PFSK-1 (cell line): ENCODE measurements around the gene MCOLN2.

ENCODE experiments used
- FOXP2 ChIP-seq: optimal IDR thresholded peaks from 2 replicates; pipeline ENCODE3; 2011; ENCODE audit warnings: borderline replicate concordance, control low read depth, inconsistent platforms; ENCODE audit not compliant: insufficient read depth; ENCODE audit errors: extremely low read length, extremely low read depth
- POLR2AphosphoS5 ChIP-seq: IDR thresholded peaks from 2 replicates; pipeline ENCODE4 v1.6.1; 2012; ENCODE audit warnings: low read depth, mild to moderate bottlenecking, control low read depth, low read length, moderate library complexity
- SIN3A ChIP-seq: IDR thresholded peaks from 2 replicates; pipeline ENCODE4 v1.6.1; 2012; ENCODE audit warnings: mild to moderate bottlenecking, low read length, moderate library complexity, borderline replicate concordance; ENCODE audit not compliant: insufficient read depth
- TAF1 ChIP-seq: IDR thresholded peaks from 2 replicates; pipeline ENCODE4 v1.6.1; 2012; ENCODE audit warnings: low read length, control low read depth, borderline replicate concordance; ENCODE audit not compliant: insufficient read depth
- TF ChIP-seq, protein P1 (sequence below), 2 experiments: IDR thresholded peaks; 2 replicates each; pipeline versions ENCODE4 v1.6.1 to v1.8.0; 2011 to 2012; ENCODE audit warnings: low read depth in 2 of 2, low read length in 2 of 2, control low read depth in 1 of 2, inconsistent platforms in 1 of 2, mild to moderate bottlenecking in 1 of 2, moderate library complexity in 1 of 2; ENCODE audit not compliant: insufficient read depth in 1 of 2

Gene MCOLN2

GRCh38 chr1:84920159-84920558 is 76.8 kb downstream of the MCOLN2 start:
- TF ChIP-seq, protein P1, sequence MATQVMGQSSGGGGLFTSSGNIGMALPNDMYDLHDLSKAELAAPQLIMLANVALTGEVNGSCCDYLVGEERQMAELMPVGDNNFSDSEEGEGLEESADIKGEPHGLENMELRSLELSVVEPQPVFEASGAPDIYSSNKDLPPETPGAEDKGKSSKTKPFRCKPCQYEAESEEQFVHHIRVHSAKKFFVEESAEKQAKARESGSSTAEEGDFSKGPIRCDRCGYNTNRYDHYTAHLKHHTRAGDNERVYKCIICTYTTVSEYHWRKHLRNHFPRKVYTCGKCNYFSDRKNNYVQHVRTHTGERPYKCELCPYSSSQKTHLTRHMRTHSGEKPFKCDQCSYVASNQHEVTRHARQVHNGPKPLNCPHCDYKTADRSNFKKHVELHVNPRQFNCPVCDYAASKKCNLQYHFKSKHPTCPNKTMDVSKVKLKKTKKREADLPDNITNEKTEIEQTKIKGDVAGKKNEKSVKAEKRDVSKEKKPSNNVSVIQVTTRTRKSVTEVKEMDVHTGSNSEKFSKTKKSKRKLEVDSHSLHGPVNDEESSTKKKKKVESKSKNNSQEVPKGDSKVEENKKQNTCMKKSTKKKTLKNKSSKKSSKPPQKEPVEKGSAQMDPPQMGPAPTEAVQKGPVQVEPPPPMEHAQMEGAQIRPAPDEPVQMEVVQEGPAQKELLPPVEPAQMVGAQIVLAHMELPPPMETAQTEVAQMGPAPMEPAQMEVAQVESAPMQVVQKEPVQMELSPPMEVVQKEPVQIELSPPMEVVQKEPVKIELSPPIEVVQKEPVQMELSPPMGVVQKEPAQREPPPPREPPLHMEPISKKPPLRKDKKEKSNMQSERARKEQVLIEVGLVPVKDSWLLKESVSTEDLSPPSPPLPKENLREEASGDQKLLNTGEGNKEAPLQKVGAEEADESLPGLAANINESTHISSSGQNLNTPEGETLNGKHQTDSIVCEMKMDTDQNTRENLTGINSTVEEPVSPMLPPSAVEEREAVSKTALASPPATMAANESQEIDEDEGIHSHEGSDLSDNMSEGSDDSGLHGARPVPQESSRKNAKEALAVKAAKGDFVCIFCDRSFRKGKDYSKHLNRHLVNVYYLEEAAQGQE (IDR thresholded peaks at IDR 0.05; ENCODE audit: insufficient read depth in 1 of 2, low read depth in 2 of 2, low read length in 2 of 2): no peak
- TF ChIP-seq FOXP2: no peak
- no peak for TF ChIP-seq SIN3A
- TF ChIP-seq TAF1: no peak
- no peak for TF ChIP-seq POLR2AphosphoS5

DNA sequence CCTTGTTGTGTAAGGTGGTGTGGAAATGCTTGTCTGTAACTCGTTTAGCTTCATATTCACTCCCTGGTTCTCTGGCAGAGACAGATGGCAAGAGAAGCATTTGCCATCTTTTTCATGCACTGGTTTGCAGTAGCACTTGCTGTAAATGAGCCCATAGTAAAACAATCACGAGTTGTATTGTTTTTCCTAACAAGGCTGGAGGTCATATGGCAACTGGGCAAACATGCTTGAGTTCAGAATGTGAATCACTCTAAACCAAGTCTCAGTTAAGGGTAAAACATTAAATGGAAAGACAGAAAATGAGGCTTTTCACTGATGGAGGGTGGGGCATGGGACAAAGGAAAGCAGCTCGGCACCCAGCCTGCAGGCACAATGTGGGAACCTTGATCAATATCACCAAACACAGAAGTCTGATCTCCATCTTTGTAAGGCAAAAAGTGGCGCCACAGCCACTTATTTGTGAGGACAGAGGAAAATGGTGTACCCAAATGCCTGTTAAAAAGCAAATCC is 77.4 kb downstream of the MCOLN2 start:
- TF ChIP-seq SIN3A (no peak), FOXP2 (no peak), POLR2AphosphoS5 (no peak), TAF1 (no peak)
- TF ChIP-seq, protein P1 (IDR thresholded peaks at IDR 0.05; ENCODE audit: insufficient read depth in 1 of 2, low read depth in 2 of 2, low read length in 2 of 2): no peak

DNA sequence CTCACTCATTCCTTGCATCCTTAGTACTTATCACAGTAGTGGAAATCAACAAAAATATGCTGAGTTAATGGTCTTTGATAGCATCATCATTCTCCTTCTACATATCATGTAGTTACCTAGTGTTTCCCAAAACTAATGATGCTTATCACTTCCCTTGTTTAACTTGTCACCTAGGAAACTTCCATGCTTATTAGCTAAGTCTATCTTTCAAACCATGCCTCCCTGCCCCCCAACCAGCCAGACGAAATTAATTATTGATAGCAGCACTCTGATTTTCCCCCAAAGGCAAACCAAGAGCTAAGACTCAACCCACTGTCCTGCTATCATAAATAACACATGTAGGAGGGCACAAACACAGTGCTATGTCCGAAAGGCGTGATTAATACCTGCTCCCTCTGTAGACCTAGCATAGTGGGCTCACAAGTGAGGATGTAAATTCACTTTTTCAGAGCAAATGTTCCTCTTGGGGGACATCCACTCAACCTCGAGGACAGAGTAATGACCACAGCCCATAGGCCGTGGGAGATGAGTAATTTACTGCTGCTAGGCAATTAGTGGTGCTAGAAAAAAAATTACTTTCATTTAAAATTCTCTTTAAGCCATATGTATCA is 78.1 kb downstream of the MCOLN2 start:
- TF ChIP-seq SIN3A (no peak), FOXP2 (no peak), POLR2AphosphoS5 (no peak), TAF1 (no peak)
- TF ChIP-seq, protein P1 (IDR thresholded peaks at IDR 0.05; ENCODE audit: insufficient read depth in 1 of 2, low read depth in 2 of 2, low read length in 2 of 2): no peak

DNA sequence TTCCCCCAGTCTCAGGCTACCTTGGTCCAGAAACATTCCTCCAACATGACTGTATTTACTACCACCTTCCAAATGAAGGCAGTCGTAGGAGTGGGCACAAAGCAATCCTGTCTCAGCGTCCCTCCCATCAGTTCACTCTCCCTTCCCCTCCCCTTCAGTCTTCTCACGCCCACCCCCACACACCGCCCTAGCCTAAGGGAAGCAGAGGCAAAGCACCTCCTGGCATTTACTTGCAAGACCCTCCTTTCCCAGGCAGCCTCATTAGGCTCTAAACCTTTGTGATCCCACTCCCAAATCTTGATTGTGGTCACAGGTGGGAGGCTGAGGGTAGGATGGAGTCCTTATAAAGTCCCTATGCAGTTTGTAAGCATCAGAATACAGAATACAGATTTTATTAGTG is 80.0 kb downstream of the MCOLN2 start:
- TF ChIP-seq POLR2AphosphoS5 (no peak), FOXP2 (no peak), TAF1 (no peak), SIN3A (no peak)
- TF ChIP-seq, protein P1 (IDR thresholded peaks at IDR 0.05; ENCODE audit: insufficient read depth in 1 of 2, low read depth in 2 of 2, low read length in 2 of 2): no peak

DNA sequence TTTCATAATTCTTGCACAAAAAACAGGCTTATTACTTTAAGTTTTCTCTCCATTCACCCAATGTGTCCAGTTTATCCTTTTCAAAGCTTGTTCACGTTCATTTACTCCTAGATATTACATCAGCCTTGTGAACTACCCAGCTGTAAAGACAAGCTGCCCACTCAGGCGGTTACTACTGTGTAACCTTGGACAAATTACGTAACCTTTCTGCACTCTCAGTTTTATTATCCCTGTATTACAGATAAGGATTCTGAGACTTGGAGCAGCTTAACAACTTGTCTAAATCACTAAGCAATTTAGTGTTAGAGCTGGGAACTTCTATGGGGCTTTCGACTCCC is 83.4 kb downstream of the MCOLN2 start:
- no peak for TF ChIP-seq POLR2AphosphoS5
- no peak for TF ChIP-seq TAF1
- no peak for TF ChIP-seq SIN3A
- TF ChIP-seq, protein P1 (IDR thresholded peaks at IDR 0.05; ENCODE audit: insufficient read depth in 1 of 2, low read depth in 2 of 2, low read length in 2 of 2): no peak
- no peak for TF ChIP-seq FOXP2
